Mesenchymal stem cell (in vitro differentiated cells and primary cell): ENCODE measurements around the gene ITPRID2.

ENCODE experiments used
- DNase-seq: peaks from one replicate; pipeline ENCODE4 v3.0.0-alpha.2; 2013
- H2AFZ ChIP-seq: one replicate; pipeline ENCODE4 v1.6.1; 2013; ENCODE audit warnings: low read depth, mild to moderate bottlenecking, control low read depth, inconsistent platforms, low read length, moderate library complexity
- H2AK5ac ChIP-seq: 2 replicates; pipeline ENCODE4 v1.6.1; 2013; ENCODE audit warnings: low read length, moderate library complexity, mild to moderate bottlenecking, inconsistent platforms; ENCODE audit not compliant: severe bottlenecking
- H2BK120ac ChIP-seq: one replicate; pipeline ENCODE4 v1.6.1; 2013; ENCODE audit warnings: low read depth, mild to moderate bottlenecking, inconsistent platforms, low read length, moderate library complexity
- H2BK12ac ChIP-seq, 2 experiments: one replicate each; pipeline ENCODE4 v1.6.1; 2013; ENCODE audit warnings: inconsistent platforms in 2 of 2, low read length in 2 of 2, mild to moderate bottlenecking in 2 of 2, moderate library complexity in 2 of 2, control low read depth in 1 of 2
- H2BK15ac ChIP-seq: one replicate; pipeline ENCODE4 v1.6.1; 2013; ENCODE audit warnings: mild to moderate bottlenecking, low read depth, inconsistent platforms; ENCODE audit not compliant: poor library complexity, severe bottlenecking
- H2BK5ac ChIP-seq: 2 replicates; pipeline ENCODE4 v1.6.1; 2013; ENCODE audit warnings: low read depth, mild to moderate bottlenecking, low read length, control low read depth, inconsistent platforms; ENCODE audit not compliant: poor library complexity, severe bottlenecking
- H3K14ac ChIP-seq, 2 experiments: one replicate each; pipeline ENCODE4 v1.6.1; 2013; ENCODE audit warnings: inconsistent platforms in 2 of 2, low read length in 2 of 2, control low read depth in 1 of 2, mild to moderate bottlenecking in 1 of 2, moderate library complexity in 1 of 2
- H3K18ac ChIP-seq, 2 experiments: one replicate each; pipeline ENCODE4 v1.6.1; 2013; ENCODE audit warnings: inconsistent platforms in 2 of 2, low read length in 2 of 2, control low read depth in 1 of 2, low read depth in 1 of 2, mild to moderate bottlenecking in 1 of 2
- H3K23ac ChIP-seq, 2 experiments: one replicate each; pipeline ENCODE4 v1.6.1; 2013; ENCODE audit warnings: inconsistent platforms in 2 of 2, low read length in 2 of 2, mild to moderate bottlenecking in 2 of 2, moderate library complexity in 2 of 2, control low read depth in 1 of 2
- H3K27ac ChIP-seq: 2 replicates; pipeline ENCODE4 v1.5.1; 2013; ENCODE audit warnings: mild to moderate bottlenecking, moderate library complexity, low read length, control low read depth, inconsistent platforms; ENCODE audit not compliant: poor library complexity, severe bottlenecking
- H3K27me3 ChIP-seq, 2 experiments: 2 replicates each; pipeline versions ENCODE4 v1.6.1 to v1.7.0; 2013; ENCODE audit warnings: low read length in 2 of 2, mild to moderate bottlenecking in 2 of 2, moderate library complexity in 2 of 2, control low read depth in 1 of 2, inconsistent platforms in 1 of 2; ENCODE audit not compliant: control insufficient read depth in 1 of 2, insufficient read depth in 1 of 2
- H3K36me3 ChIP-seq, 2 experiments: 2 replicates each; pipeline versions ENCODE4 v1.6.1 to v1.7.0; 2013; ENCODE audit warnings: low read length in 2 of 2, control low read depth in 1 of 2, inconsistent platforms in 1 of 2, low read depth in 1 of 2, mild to moderate bottlenecking in 1 of 2; ENCODE audit not compliant: insufficient read depth in 2 of 2, control insufficient read depth in 1 of 2
- H3K4ac ChIP-seq, 2 experiments: one replicate each; pipeline ENCODE4 v1.6.1; 2013; ENCODE audit warnings: inconsistent platforms in 2 of 2, low read length in 2 of 2, mild to moderate bottlenecking in 2 of 2, moderate library complexity in 2 of 2, control low read depth in 1 of 2, low read depth in 1 of 2
- H3K4me1 ChIP-seq: 2 replicates; pipeline ENCODE4 v1.6.1; 2013; ENCODE audit warnings: low read depth, low read length, control low read depth; ENCODE audit not compliant: control insufficient read depth, insufficient read depth
- H3K4me2 ChIP-seq: 2 replicates; pipeline ENCODE4 v1.6.1; 2013; ENCODE audit warnings: low read length, mild to moderate bottlenecking, inconsistent platforms; ENCODE audit not compliant: poor library complexity, severe bottlenecking
- H3K4me3 ChIP-seq, 2 experiments: 2 replicates each; pipeline versions ENCODE4 v1.5.1 to v1.7.0; 2013; ENCODE audit warnings: low read length in 2 of 2, mild to moderate bottlenecking in 2 of 2, control low read depth in 1 of 2, low read depth in 1 of 2; ENCODE audit not compliant: insufficient read depth in 1 of 2
- H3K79me1 ChIP-seq: replicated peaks from 2 replicates; pipeline ENCODE4 v1.6.1; 2013; ENCODE audit warnings: mild to moderate bottlenecking, control low read depth, low read length, inconsistent platforms; ENCODE audit not compliant: poor library complexity, severe bottlenecking
- H3K9ac ChIP-seq: 2 replicates; pipeline ENCODE4 v1.7.0; 2013; ENCODE audit warnings: mild to moderate bottlenecking, low read length, moderate library complexity
- H3K9me3 ChIP-seq: 2 replicates; pipeline ENCODE4 v1.7.0; 2013; ENCODE audit warnings: mild to moderate bottlenecking, low read length; ENCODE audit not compliant: control insufficient read depth
- H4K8ac ChIP-seq: one replicate; pipeline ENCODE4 v1.6.1; 2013; ENCODE audit warnings: inconsistent platforms, mild to moderate bottlenecking, low read length, moderate library complexity
- H4K91ac ChIP-seq: one replicate; pipeline ENCODE4 v1.6.1; 2013; ENCODE audit warnings: mild to moderate bottlenecking, low read length, inconsistent platforms
- WGBS: methylation state at CpG from one replicate; pipeline ENCODE4 v1.1.7; 2013; ENCODE audit warnings: mixed read lengths; 5-methylcytosine and 5-hydroxymethylcytosine counted together

Gene ITPRID2

DNA sequence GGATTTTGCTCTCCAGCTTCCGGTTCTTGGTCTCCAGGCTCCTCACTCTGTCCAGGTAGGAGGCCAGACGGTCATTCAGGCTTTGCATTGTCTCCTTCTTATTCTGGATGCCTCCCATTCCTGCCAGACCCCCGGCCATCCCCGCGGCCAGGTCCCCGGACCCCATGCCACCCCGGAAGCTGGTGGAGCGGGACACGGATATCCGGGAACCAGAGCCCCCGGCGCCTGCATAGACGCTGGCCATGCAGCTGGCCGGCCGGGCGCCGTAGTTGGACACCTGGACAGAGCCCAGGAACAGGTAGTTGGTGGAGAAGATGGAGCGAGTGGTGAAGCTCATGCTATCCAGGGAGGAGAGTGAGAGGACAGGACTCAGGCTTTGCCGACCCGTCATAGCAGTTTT is 70.6 kb downstream of the ITPRID2 start:
- Histone ChIP-seq H2BK5ac (no peak overlapping the region), H4K91ac (no peak overlapping the region), H3K4ac (no peak overlapping the region), H3K36me3 (peaks cover 0 to 2% of the 10 kb centered on the region in 2 experiments), H3K27ac (no peak overlapping the region), H2BK120ac (no peak overlapping the region), H3K14ac (no peak overlapping the region), H3K4me2 (no peak overlapping the region), H3K9me3 (no peaks in the 10 kb centered on the region), H3K27me3 (no peaks in the 10 kb centered on the region), H2BK15ac (no peak overlapping the region), H3K18ac (no peak overlapping the region), H3K4me1 (no peaks in the 10 kb centered on the region), H2BK12ac (no peak overlapping the region), H3K79me1 (peaks cover 1% of the 10 kb centered on the region), H2AK5ac (no peak overlapping the region), H4K8ac (no peak overlapping the region), H2AFZ (no peak overlapping the region), H3K23ac (no peak overlapping the region), H3K9ac (no peak overlapping the region), H3K4me3 (no peak overlapping the region)
- WGBS, result 98% methylated on average over 20 of the region's 20 CpGs
- no peak for DNase-seq

DNA sequence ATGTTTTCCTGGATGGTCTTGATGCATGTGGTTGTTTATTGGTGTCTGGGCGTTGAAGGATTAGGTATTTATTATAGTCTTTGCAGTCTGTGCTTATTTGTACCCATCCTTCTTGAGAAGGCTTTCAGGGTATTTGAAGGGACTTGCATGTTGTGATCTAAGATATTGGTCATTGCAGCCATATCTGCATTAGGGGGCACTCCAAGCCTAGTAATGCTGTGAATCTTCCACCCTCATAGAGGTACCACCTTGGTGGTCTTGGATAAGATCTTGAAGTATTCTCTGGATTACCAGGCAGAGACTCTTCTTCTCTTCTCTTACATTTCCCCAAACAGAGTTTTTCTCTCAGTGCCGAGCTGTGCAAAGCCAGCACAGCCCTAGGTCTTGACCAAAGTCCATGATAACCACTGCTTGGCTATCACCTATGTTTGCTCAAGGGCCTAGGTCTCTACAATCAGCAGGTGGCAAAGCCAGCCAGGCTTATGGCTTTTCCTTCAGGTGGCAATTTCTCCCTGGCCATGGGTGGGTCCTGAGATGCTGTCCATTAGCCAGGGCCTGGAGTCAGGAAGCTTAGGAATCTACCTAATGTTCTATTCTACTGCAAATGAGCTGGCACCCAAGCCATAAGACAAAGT is 78.7 kb downstream of the ITPRID2 start:
- H3K18ac ChIP-seq, result no peak overlapping the region
- H2BK120ac ChIP-seq, result no peak overlapping the region
- no peak overlapping the region for H2AFZ ChIP-seq
- WGBS, result 69% methylated on average over 2 of the region's 2 CpGs
- H3K9me3 ChIP-seq, result no peaks in the 10 kb centered on the region
- H4K8ac ChIP-seq, result no peak overlapping the region
- no peak overlapping the region for H3K4me3 ChIP-seq
- no peak overlapping the region for H3K23ac ChIP-seq
- H2BK12ac ChIP-seq, result no peak overlapping the region
- no peaks in the 10 kb centered on the region for H3K4me1 ChIP-seq
- no peak overlapping the region for H3K14ac ChIP-seq
- H3K9ac ChIP-seq, result no peak overlapping the region
- H2BK5ac ChIP-seq, result no peak overlapping the region
- H4K91ac ChIP-seq, result no peak overlapping the region
- H2AK5ac ChIP-seq, result no peak overlapping the region
- no peaks in the 10 kb centered on the region for H3K36me3 ChIP-seq
- no peak for DNase-seq
- no peak overlapping the region for H3K4me2 ChIP-seq
- no peak overlapping the region for H3K27ac ChIP-seq
- H3K27me3 ChIP-seq, result no peaks in the 10 kb centered on the region
- no peak overlapping the region for H2BK15ac ChIP-seq
- no peak overlapping the region for H3K4ac ChIP-seq
- no peaks in the 10 kb centered on the region for H3K79me1 ChIP-seq

GRCh38 chr2:181971032-181971431 is 79.5 kb downstream of the ITPRID2 start:
- no peaks in the 10 kb centered on the region for H3K4me1 ChIP-seq
- no peak overlapping the region for H3K23ac ChIP-seq
- H2AFZ ChIP-seq, result no peak overlapping the region
- no peak overlapping the region for H3K4me3 ChIP-seq
- no peak overlapping the region for H3K14ac ChIP-seq
- 92% methylated on average over 3 of the region's 3 CpGs for WGBS
- H4K8ac ChIP-seq, result no peak overlapping the region
- H3K27me3 ChIP-seq, result no peaks in the 10 kb centered on the region
- no peaks in the 10 kb centered on the region for H3K79me1 ChIP-seq
- no peaks in the 10 kb centered on the region for H3K36me3 ChIP-seq
- H3K18ac ChIP-seq, result no peak overlapping the region
- H2BK5ac ChIP-seq, result no peak overlapping the region
- H2AK5ac ChIP-seq, result no peak overlapping the region
- H2BK12ac ChIP-seq, result no peak overlapping the region
- no peak overlapping the region for H3K4me2 ChIP-seq
- no peak for DNase-seq
- no peak overlapping the region for H3K27ac ChIP-seq
- no peak overlapping the region for H4K91ac ChIP-seq
- no peak overlapping the region for H3K9ac ChIP-seq
- no peak overlapping the region for H2BK15ac ChIP-seq
- no peak overlapping the region for H3K4ac ChIP-seq
- no peaks in the 10 kb centered on the region for H3K9me3 ChIP-seq
- H2BK120ac ChIP-seq, result no peak overlapping the region

DNA sequence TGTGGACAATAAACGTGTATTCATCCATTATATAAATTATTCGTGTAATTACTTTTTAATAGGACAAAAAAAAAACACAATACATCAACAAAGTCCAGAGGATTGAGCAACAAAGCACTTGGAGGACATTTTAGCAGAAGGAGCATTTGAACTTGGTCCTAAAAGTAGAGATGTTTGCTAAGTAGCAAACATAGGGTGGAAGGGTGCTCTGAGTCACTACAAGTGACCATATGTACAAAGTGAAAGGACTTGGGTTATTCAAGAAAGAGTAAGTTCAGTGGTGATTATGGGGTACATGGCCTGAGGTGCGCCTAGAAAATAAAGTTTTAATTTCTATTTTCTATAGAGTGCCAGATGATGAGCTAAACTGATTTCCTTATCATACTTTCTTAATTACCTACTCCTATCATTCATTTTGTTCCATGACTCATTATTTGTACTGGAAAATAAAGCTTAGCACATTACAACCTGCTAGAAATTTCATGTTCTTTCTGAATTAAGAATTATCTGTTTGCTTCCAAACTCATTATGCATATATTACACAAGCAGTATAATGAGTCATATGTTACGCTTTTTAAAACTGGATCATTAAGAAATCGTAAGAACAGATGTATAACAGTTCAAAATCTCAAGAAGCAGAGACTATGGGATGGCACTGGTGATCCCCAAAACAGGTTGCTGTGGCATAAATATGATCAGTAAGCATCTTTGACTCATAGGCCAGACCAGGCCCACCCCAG is 81.1 kb downstream of the ITPRID2 start:
- Histone ChIP-seq H3K9ac (no peak overlapping the region), H3K4ac (no peak overlapping the region), H3K36me3 (no peaks in the 10 kb centered on the region), H3K14ac (no peak overlapping the region), H2AFZ (no peak overlapping the region), H4K8ac (no peak overlapping the region), H3K27me3 (no peaks in the 10 kb centered on the region), H2BK12ac (no peak overlapping the region), H3K4me1 (no peaks in the 10 kb centered on the region), H3K4me2 (no peak overlapping the region), H3K27ac (no peak overlapping the region), H3K4me3 (no peak overlapping the region), H2BK120ac (no peak overlapping the region), H4K91ac (no peak overlapping the region), H3K9me3 (no peaks in the 10 kb centered on the region), H3K23ac (no peak overlapping the region), H2AK5ac (no peak overlapping the region), H2BK15ac (no peak overlapping the region), H2BK5ac (no peak overlapping the region), H3K18ac (no peak overlapping the region), H3K79me1 (no peaks in the 10 kb centered on the region)
- DNase-seq, result no peak
- WGBS, result 100% methylated on average over 2 of the region's 5 CpGs
